Measurements from ENCODE around the gene ERBB2. TPM values are rescaled to one million over a fixed set of nuclear protein-coding genes. Genes with fewer than 3 reads are reported as not detected.
A peak's percentile ranks its signal among the peaks of the same experiment; 100 is the strongest.

Gene ERBB2
- total and polyA plus RNA-seq, 9 of the 15 experiments (the other 6 are each of a cell fraction or from before 2014, with no cell fraction given), result 0.74 to 5.6 (median 3.3) TPM

DNA sequence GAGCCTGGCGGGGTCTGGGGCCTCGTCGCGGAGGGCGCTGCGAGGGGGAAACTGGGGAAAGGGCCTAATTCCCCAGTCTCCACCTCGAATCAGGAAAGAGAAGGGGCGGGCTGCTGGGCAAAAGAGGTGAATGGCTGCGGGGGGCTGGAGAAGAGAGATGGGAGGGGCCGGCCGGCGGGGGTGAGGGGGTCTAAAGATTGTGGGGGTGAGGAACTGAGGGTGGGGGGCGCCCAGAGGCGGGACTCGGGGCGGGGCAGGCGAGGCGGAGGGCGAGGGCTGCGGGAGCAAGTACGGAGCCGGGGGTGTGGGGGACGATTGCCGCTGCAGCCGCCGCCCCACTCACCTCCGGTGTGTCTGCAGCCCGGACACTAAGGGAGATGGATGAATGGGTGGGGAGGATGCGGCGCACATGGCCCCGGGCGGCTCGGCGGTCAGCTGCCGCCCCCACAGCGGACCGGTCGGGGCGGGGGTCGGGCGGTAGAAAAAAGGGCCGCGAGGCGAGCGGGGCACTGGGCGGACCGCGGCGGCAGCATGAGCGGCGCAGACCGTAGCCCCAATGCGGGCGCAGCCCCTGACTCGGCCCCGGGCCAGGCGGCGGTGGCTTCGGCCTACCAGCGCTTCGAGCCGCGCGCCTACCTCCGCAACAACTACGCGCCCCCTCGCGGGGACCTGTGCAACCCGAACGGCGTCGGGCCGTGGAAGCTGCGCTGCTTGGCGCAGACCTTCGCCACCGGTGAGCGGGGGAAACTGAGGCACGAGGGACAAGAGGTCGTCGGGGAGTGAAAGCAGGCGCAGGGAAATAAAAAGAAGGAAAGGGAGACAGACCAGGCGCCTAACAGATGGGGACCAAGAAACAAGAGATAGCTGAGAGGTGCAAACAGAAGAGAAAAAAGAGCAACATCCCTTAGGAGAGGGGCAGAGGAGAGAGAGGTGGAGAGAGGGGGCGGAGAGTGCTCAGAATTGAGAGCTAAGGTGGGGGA is 31.6 kb upstream of the ERBB2 start, which contains the start of gene PNMT (continued):
- TF ChIP-seq ILK (tag; IDR thresholded peaks at IDR 0.05; ENCODE audit: borderline replicate concordance, low read depth) (no peak), CEBPZ (IDR thresholded peaks at IDR 0.05; ENCODE audit: borderline replicate concordance, low read depth, low read length) (no peak), U2AF2 (optimal IDR thresholded peaks at IDR 0.05; ENCODE audit: low read depth, low read length) (no peak), ZNF282 (CRISPR knock-in tag; IDR thresholded peaks at IDR 0.05) (no peak; the same call in 1 of the 2 replicates), SMARCA5 (IDR thresholded peaks at IDR 0.05) (0 out of 2 replicates have a peak, but pooled peaks have one; percentile 59), ZNF766 (CRISPR knock-in tag; conservative IDR thresholded peaks at IDR 0.05) (peak; percentile 34; the same call in 1 of the 2 replicates), HDAC8 (tag; IDR thresholded peaks at IDR 0.05) (peak; percentile 87; the same call in 1 of the 2 replicates), ZNF354B (CRISPR knock-in tag; IDR thresholded peaks at IDR 0.05) (no peak), RBM39 (optimal IDR thresholded peaks at IDR 0.05; ENCODE audit: low read depth, low read length) (no peak), RFX1 (IDR thresholded peaks at IDR 0.05) (no peak), ZNF140 (CRISPR knock-in tag; IDR thresholded peaks at IDR 0.05) (no peak)
- TF ChIP-seq, protein P1, sequence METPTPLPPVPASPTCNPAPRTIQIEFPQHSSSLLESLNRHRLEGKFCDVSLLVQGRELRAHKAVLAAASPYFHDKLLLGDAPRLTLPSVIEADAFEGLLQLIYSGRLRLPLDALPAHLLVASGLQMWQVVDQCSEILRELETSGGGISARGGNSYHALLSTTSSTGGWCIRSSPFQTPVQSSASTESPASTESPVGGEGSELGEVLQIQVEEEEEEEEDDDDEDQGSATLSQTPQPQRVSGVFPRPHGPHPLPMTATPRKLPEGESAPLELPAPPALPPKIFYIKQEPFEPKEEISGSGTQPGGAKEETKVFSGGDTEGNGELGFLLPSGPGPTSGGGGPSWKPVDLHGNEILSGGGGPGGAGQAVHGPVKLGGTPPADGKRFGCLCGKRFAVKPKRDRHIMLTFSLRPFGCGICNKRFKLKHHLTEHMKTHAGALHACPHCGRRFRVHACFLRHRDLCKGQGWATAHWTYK (CRISPR knock-in tag; IDR thresholded peaks at IDR 0.05), result peak; percentile 73
- TF ChIP-seq, protein P2, sequence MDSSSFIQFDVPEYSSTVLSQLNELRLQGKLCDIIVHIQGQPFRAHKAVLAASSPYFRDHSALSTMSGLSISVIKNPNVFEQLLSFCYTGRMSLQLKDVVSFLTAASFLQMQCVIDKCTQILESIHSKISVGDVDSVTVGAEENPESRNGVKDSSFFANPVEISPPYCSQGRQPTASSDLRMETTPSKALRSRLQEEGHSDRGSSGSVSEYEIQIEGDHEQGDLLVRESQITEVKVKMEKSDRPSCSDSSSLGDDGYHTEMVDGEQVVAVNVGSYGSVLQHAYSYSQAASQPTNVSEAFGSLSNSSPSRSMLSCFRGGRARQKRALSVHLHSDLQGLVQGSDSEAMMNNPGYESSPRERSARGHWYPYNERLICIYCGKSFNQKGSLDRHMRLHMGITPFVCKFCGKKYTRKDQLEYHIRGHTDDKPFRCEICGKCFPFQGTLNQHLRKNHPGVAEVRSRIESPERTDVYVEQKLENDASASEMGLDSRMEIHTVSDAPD (CRISPR knock-in tag; IDR thresholded peaks at IDR 0.05), result 0 out of 2 replicates have a peak, but pooled peaks have one; percentile 4
- TF ChIP-seq, protein P3, sequence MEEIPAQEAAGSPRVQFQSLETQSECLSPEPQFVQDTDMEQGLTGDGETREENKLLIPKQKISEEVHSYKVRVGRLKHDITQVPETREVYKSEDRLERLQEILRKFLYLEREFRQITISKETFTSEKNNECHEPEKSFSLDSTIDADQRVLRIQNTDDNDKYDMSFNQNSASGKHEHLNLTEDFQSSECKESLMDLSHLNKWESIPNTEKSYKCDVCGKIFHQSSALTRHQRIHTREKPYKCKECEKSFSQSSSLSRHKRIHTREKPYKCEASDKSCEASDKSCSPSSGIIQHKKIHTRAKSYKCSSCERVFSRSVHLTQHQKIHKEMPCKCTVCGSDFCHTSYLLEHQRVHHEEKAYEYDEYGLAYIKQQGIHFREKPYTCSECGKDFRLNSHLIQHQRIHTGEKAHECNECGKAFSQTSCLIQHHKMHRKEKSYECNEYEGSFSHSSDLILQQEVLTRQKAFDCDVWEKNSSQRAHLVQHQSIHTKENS (CRISPR knock-in tag; IDR thresholded peaks at IDR 0.05), result no peak
- TF ChIP-seq, protein P4, sequence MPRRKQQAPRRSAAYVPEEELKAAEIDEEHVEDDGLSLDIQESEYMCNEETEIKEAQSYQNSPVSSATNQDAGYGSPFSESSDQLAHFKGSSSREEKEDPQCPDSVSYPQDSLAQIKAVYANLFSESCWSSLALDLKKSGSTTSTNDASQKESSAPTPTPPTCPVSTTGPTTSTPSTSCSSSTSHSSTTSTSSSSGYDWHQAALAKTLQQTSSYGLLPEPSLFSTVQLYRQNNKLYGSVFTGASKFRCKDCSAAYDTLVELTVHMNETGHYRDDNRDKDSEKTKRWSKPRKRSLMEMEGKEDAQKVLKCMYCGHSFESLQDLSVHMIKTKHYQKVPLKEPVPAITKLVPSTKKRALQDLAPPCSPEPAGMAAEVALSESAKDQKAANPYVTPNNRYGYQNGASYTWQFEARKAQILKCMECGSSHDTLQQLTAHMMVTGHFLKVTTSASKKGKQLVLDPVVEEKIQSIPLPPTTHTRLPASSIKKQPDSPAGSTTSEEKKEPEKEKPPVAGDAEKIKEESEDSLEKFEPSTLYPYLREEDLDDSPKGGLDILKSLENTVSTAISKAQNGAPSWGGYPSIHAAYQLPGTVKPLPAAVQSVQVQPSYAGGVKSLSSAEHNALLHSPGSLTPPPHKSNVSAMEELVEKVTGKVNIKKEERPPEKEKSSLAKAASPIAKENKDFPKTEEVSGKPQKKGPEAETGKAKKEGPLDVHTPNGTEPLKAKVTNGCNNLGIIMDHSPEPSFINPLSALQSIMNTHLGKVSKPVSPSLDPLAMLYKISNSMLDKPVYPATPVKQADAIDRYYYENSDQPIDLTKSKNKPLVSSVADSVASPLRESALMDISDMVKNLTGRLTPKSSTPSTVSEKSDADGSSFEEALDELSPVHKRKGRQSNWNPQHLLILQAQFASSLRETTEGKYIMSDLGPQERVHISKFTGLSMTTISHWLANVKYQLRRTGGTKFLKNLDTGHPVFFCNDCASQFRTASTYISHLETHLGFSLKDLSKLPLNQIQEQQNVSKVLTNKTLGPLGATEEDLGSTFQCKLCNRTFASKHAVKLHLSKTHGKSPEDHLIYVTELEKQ (CRISPR knock-in tag; IDR thresholded peaks at IDR 0.05), result no peak
